Occipital lobe (tissue), 2 donors: Measurements from ENCODE around the gene FBXO11. TPM values are rescaled to one million over a fixed set of nuclear protein-coding genes. Genes with fewer than 3 reads are reported as not detected.
"Not testable (repeated sequence)": the region's sequence is repeated elsewhere in the genome, so short reads cannot be mapped to it uniquely, and the experiment has no call there.

Experiments used
- DNase-seq: peaks from one replicate; lab custom pipeline; 2025; lab: John Stamatoyannopoulos, UW
- total RNA-seq: library from RNA; depleted of rRNA; stranded (reverse); fragments of >200 nt; gene quantifications from one replicate; pipeline ENCODE4 v1.2.3, GENCODE V29; 2014

Gene FBXO11
- total RNA-seq, 1 donor from 2014 or later, result 192 TPM

DNA sequence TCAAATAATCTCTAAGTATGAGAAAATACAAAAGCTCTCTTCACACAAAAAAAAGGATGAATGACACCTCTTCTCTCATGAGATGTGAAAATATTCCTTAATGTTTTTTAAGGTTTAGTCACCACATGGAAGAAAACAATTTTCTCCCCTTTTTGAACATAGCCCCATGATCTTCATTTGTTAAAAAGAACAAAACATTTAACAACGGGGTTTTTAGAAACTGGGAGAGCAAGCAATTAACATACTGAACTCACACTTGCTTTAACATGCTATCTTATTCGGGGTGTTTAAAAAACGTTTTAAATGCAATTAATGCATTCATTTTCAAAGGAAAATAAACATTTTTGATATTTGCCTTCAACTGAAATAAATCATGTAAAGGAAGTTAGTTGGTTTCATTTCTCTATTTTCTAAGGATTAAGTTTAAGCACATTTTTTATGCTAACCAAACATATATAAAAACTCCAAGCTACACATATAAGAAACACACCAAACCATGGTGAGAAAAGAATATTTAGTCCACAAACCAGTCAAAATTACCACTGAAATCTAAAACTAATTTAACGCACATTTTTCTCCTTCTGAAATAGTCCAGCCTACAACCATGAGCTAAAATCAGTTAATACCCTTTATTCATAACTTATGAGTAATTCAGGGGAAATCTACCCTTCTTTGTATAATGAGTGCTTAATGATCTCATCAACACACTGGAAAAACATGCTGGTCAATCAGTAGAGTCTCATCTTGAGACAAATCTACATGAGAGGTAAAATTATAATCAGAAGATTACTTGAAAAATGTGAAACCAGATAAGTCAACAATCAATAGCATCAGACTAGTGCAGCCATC lies 8.2 kb downstream of the FBXO11 start:
- DNase-seq, result no peak

DNA sequence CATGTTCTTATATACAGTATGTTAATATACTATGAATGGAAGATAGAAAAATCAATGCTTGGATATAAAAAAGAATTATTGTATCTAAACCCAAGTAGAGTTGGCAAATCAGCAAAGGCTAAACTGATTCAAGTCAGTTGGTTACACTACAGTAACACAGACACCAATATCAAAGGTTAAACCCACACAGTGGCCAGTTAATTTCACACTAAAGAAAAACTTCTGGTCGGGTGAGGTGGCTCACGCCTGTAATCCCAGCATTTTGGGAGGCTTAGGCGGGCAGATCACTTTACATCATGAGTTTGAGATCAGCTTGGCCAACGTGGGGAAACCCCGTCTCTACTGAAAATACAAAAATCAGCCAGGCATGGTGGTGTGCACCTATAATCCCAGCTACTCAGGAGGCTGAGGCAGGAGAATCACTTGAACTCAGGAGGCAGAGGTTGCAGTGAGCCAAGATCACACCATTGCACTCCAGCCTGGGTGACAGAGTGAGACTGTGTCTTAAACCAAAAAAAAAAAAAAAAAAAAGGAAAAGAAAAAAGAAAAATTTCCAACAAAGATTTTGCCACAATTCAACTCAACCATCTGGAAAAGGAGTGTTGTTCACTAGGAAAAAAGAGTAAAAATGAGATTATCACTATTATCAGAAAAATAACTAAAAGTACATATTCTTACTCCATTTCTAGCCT lies 9.0 kb downstream of the FBXO11 start:
- not testable (repeated sequence) for DNase-seq

DNA sequence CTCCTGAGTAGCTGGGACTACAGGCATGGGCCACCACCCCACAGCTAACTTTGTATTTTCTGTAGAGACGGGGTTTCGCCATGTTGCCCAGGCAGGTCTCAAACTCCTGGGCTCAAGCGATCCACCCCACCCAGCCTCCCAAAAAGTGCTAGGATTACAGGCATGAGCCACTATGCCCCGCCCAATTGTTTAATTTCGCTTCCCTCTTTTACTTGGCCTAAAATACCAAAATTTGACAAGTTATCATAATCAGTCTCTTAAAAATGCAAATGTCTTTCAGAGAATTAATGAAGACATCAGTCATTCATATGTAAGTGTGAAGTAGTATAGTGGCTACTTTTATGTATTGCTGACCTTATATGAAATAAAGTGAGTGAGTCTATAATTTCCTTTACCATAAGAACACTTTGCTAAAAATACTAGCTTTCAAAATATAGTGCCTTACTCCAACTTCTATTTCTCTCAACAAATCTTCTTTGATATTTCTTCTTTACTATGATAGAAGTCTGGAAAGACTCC lies 9.8 kb downstream of the FBXO11 start:
- no peak for DNase-seq

DNA sequence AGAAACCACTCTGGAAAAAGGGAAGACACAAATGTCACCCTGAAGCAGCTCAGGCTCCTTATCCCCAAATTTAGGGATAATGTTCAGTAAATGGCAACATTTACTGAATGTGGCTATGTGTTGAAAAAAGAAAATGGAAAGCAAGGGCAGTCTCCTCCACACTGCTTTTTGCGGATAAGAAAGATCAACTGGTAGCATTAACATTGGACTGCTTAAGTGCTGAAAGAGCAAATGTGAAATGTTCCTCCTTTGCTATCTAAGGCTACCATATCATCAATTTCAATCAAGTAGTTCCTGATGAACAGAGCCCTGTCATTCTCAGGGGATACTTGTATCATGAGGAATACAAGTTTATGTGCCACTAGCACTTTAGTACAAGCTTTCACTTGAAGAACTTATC lies 12.5 kb downstream of the FBXO11 start:
- no peak for DNase-seq

DNA sequence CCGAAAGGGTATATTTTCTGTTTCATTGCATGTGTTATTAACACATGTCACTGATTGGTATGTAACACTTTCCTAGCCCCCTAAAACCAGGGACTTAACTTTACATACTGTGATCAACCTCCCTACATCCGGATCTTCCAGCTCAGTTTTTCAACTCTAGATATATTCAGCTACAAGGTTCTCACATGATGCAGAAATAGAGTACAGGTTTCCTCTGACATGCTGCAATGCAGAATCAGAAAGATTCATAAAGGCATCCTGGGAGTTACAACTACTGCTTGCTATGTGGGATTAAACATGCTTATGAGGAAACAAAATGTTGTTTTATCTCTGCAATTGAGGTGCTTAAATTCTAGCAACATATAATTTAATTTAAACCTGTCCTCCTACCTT lies 14.0 kb downstream of the FBXO11 start:
- DNase-seq, result no peak

DNA sequence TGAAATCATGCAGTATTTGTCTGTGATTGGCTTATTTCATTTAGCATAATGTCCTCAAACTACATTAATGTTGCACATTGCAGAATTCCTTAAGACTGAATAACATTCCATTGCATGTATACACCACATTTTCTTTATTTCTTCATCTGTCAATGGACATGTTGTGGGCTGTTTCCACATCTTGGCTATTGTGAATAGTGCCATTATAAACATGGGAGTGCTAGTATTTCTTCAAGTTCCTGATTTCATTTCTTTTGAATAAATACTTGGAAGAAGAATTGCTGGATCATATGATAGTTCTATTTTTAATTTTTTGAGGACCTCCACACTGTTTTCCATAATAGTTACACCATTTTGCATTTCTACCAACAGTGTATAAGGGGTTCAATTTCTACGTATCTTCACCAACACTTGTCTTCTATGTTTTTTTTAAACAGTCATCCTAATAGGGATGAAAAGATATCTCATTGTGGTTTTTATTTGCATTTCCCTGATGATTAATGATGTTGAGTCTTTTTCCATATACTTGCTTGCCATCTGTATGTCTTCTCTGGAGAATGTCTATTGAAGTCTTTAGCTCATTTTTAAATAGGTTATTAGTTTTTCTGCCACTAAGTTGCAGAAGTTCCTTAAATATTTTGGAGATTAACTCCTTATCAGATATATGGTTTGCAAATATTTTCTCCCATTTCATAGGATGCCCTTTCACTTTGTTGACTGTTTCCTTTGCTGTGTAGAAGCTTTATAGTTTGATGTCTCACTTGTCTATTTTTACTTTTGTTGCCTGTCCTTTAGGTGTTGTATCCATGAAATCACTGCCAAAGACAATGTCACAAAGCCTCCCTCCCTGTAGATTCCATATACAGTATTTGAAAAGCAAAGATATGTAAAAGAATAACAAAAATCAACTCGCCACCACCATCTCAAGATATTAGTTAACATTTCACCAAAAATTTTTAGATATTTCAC lies 14.6 kb downstream of the FBXO11 start:
- DNase-seq, result no peak

DNA sequence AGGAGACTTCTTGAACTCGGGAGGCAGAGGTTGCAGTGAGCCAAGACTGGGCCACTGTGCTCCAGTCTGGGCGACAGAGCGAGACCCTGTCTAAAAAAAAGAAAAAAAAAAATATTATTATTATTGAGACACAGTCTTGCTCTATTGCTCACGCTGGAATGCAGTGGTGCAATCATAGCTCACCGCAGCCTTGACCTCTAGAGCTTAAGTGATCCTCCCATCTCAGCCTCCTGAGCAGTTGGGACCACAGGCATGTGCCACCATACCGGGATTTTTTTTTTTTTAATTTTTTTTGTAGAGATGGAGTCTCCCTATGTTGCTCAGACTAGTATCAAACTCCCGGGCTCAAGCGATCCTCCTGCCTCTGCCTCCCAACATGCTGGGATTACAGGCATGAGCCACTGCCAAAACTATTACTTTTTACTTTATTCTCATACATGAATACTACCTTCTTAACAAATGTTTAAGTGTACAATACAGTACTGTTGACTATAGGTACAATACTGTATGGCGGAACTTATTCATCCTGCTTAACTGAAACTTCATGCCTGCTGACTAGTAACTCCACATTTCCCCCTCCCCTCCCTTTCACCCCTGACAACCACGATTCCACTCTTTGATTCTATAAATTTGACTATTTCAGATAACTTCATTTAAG lies 15.5 kb downstream of the FBXO11 start:
- DNase-seq, result no peak

DNA sequence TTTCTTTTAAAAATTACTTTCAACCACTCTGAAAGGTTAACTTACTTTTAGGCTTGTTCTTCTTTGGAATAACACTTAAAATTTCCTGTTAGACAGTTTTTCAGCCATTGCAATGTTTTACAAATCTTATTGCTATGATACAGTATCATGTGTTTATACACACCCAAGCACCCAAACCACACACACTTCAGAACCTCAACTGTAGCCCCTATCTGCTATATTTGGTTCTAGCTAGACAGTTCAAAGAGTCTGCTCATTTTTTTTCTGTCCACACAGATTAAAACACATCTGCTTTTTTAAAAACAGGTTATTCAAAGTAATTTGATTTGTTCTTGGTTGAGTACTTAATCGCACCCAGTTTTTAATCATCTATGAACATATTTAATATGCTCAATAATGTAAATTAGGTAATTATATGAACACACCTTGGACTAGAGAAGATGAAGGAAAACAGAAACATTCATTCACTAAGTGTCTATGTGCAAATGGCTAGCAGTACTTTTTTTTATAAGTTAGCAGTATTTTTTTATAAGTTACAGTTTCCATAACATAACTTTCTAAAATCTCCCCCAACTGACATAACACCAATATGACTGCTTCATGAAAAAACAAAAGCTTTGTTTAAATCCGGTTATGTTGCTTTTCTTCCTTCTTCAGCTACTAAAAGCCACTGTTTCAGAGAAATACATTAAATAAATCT lies 17.6 kb downstream of the FBXO11 start:
- DNase-seq, result no peak

DNA sequence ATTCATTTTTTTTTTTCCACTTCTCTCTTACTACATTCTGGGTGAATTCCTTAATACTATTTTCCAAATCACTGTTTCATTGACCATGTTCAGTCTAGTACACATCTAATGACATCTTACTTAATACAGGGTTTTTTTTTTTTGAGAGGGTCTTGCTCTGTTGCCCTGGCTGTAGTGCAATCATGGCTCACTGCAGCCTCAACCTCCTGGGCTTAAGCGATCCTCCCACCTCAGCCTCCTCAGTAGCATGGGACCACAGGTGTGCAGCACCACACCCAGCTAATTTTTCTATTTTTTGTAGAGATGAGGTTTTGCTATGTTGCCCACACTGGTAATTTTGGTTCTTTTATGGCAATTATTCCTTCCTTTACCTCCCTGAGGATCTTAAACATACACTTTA lies 29.4 kb downstream of the FBXO11 start:
- no peak for DNase-seq

DNA sequence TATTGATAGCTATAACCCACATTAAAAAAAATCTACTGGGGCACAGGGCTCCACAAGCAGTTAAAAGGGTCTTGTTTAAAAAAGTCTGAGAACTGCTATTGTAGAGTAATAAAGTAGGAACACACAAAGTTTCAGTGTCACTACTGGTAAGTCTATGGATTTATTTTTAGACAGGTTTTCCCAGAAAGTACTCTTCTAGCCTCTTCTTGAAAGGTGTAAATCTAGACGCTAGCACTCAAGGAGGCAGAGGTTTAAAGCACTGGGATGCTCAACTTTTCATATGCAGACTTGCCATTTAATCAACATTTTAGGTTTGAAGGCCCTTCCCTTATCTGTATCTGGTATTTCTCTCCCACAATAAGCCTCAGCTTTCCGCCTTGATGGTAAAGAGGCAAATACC lies 33.4 kb downstream of the FBXO11 start:
- DNase-seq, result no peak

DNA sequence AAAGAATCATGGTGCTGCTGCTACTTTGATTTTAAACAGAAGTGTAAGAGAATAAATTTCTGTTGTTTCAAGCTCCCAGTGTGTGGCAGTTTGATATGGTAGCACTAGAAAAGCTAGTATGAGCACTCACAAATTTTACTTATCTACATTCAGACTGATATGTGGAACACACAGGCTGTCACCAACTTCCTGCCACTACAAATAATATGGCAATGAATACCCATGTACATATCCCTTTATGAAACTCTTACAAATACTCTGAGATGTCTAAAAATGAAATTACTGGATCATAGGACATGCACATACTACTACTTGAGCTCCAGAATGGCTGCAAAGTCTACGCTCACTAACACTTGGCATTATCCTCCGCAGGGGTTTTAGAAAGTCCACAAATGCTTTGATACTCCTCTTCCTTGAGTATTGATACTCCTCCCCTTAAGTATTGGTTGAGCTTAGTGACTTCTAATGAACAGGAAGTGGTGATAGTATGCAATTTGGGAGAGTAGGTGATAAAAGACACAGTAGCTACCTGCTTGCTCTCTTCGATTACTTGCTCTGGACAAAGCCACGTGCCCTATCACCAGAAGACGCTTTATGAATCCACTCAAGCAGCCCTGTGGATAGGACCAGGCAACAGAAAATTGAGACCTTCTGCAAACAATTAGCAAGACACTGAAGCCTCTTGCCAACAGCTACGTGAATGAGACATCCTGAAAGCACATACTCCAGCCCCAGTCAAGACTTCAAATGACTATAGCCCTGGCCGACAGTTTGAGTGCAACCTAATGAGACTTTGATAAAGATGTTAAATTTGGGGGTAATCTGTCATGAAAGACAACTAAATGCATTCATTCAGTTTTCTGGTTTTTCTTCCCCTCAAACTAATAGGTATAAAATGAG lies 35.4 kb downstream of the FBXO11 start:
- DNase-seq, result no peak

DNA sequence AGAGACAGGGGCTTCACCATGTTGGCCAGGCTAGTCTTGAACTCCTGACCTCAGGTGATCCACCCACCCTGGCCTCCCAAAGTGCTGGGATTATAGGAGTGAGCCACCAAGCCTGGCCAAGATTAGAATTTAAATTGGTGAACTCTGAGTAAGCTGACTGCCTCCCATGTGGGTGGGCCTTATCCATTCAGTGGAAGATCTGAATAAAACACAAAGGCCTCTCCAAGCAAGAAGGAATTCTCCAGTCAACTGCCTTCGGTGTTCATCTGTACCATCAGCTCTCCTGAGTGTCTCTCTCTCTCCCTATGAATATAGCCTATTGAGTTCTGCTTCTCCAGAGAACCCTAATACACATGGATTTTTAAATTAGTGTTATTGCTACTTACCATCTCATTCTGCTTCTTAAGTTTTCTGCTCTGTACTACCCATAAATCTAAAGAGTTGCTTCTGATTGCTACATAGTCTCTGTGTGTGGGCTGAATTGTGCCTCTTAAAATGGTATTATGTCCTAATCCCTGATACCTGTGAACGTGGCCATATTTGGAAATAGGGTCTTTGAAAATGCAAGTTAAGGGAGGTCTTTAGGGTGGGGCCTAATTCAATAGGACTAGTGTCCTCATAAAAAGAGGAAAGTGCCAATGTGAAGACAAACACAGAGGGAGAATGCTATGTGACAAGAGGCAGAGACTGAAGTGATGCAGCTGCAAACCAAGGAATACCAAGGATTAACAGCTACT lies 36.3 kb downstream of the FBXO11 start:
- DNase-seq, result peak; percentile 7

DNA sequence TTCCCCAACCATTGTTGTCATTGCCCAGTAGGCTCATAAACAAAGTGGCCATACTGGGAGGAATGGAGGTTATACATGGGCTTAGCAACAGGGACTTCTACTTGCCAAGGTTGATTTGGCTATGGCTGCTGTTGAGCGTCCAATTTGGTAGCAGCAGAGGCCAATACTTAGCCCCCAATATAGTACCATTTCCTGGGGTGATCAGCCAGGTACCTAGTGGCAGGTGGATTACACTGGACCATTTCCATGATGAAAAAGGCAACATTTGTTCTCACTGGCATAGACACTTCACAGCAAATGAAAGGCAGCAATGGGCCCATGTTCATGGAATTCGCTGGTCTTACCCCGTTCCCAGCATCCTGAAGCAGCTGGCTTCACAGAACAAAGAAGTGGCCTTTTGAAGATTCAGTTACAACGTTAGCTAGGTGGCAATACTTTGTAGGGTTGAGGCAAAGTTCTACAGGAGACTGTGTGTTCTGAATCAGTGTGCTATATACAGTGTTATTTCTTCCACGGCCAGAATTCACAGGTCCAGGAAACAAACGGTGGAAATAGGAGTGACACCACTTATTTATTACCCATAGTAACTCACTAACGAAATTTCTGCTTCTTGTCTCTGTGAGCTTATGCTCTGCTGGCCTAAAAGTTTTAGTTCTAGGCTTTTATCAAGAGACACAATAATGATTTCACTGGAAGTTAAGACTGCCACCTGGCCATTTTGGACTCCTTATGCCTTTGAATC lies 37.5 kb downstream of the FBXO11 start:
- no peak for DNase-seq

DNA sequence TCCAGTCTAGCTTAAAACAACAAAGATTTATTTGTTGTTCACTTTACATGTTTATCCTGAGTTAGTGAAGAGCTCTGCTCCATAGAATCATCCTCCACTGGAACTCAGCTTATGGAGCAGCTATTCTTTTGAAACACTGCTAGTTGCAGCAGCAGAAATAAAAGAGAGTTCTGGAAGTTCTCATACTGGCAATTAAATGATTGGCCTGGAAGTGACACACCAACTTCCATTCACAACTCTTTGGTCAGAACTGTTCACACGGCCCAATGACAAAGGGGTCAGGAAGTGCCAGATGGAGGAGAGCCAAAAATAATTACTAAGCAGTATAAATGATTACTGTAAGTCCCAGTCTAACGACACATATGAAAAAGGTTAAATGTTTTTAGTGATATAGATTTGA lies 39.1 kb downstream of the FBXO11 start:
- no peak for DNase-seq

DNA sequence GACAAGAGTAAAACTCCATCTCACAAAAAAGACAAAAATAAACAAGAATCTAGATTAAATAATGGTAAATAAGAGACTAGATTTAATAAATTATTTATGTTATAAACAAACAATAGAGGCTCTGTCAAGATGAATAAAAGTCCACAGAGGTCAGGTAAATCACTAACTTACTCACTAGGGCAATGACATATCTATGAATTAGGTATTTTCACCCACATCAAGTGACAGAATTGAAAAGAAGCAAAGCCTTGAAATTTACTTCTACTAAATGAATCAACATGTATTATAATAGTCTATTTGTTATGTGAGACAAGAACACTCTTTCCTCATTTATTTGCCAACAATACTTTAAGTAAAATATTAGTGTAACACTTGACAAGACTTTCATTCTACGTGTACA lies 41.7 kb downstream of the FBXO11 start:
- DNase-seq, result no peak

DNA sequence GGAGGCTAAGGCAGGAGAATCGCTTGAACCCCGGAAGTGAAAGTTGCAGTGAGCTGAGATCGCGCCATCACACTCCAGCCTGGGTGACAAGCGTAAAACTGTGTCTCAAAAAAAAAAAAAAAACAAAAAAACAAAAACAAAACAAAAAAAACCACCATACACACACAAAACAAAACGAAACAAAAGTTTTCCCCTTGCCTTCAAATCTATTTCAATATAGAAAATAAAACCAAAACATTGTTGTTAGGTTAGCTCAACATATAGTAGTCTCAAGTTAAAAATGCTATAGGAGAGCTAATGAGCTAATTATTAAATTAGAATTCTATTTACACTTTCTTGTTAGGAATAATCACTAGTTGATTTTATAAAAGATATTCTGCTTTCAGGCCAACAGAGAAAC lies 43.3 kb downstream of the FBXO11 start:
- DNase-seq, result no peak

DNA sequence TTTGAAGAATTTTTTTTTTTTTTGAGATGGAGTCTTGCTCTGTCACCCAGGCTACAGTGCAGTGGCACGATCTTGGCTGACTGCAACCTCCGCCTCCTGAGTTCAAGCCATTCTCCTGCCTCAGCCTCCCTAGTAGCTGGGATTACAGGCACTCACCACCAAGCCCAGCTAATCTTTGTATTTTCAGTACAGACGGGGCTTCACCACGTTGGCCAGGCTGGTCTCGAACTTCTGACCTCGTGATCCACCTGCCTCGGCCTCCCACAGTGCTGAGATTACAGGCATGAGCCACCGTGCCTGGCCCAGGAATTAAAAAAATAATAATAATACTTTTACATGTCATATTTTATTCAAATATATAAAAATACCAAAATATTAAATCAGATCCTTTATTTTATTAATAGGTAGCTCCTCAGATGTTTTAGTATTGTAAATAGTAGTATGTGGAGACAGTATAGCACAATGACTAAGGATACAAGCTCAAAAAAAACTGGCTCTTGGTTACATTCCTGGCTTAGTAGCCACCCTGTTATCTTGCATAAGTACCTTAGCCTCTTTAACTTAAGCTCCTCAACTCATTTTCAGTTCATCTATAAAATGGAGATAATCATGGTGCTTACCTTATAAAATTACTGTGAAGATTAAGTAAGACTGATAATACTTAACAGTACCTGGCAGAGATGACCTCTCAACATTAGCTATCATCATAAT lies 53.1 kb downstream of the FBXO11 start:
- DNase-seq, result not testable (repeated sequence)
